Kidney (tissue), 14 donors: ENCODE measurements around the gene ANKRD13B. TPM values are rescaled to one million over a fixed set of nuclear protein-coding genes. Genes with fewer than 3 reads are reported as not detected.
A peak's percentile ranks its signal among the peaks of the same experiment; 100 is the strongest.

Experiments
- DNase-seq, 5 donors: peaks; one replicate each; pipeline ENCODE4 v3.0.0-alpha.2; 2013 to 2020
- FAIRE-seq: peaks from 2 replicates; lab custom pipeline; 2012; peaks lifted over from hg19 to GRCh38; lab: Jason Lieb, UNC
- H3K27ac ChIP-seq, 2 donors: one replicate each; pipeline ENCODE4 v1.7.0; 2013; ENCODE audit warnings: low read depth in 2 of 2, low read length in 2 of 2, inconsistent platforms in 1 of 2
- H3K27me3 ChIP-seq: one replicate; pipeline ENCODE4 v1.7.1; 2013; ENCODE audit warnings: low read length, inconsistent platforms; ENCODE audit not compliant: control insufficient read depth, insufficient read depth
- H3K36me3 ChIP-seq, 3 donors: one replicate each; pipeline versions ENCODE4 v1.7.0 to v1.7.1; 2013; ENCODE audit warnings: low read length in 3 of 3, control low read depth in 1 of 3, inconsistent platforms in 1 of 3; ENCODE audit not compliant: insufficient read depth in 3 of 3, control insufficient read depth in 2 of 3
- H3K4me1 ChIP-seq, 3 donors: one replicate each; pipeline versions ENCODE4 v1.7.0 to v1.7.1; 2013; ENCODE audit warnings: low read length in 3 of 3, inconsistent platforms in 1 of 3, low read depth in 1 of 3; ENCODE audit not compliant: control insufficient read depth in 2 of 3, insufficient read depth in 2 of 3
- H3K4me3 ChIP-seq, 3 donors: one replicate each; pipeline versions ENCODE4 v1.7.0 to v1.8.1; 2013; ENCODE audit warnings: low read length in 3 of 3, control low read depth in 1 of 3, inconsistent platforms in 1 of 3
- H3K9ac ChIP-seq, 3 donors: one replicate each; pipeline versions ENCODE4 v1.7.0 to v1.7.1; 2013; ENCODE audit warnings: low read length in 3 of 3, control low read depth in 1 of 3, inconsistent platforms in 1 of 3
- H3K9me3 ChIP-seq, 3 donors: one replicate each; pipeline versions ENCODE4 v1.7.0 to v1.7.1; 2013; ENCODE audit warnings: low read length in 3 of 3, control low read depth in 1 of 3, inconsistent platforms in 1 of 3; ENCODE audit not compliant: control insufficient read depth in 2 of 3, insufficient read depth in 1 of 3
- CTCF ChIP-seq: IDR thresholded peaks from 3 replicates; pipeline ENCODE4 v1.5.1; 2012; ENCODE audit warnings: mild to moderate bottlenecking, moderate library complexity, borderline replicate concordance; ENCODE audit not compliant: insufficient read depth; ENCODE audit errors: extremely low read depth
- intact Hi-C: fragments of 100-400 bp; cut with DNase I; formaldehyde crosslinking; loops from one replicate; pipeline ENCODE4 v1.11.1; 2022
- polyA plus RNA-seq: library from polyadenylated mRNA; stranded (reverse); fragments of 350-450 nt; fragmentation: Illumina TruSeq; extraction: RNeasy Lipid Tissue Mini Kit (QIAGEN cat#74804); gene quantifications from one replicate; pipeline ENCODE4 v1.2.3, GENCODE V29; 2014; ENCODE audit warnings: low read depth, low replicate concordance; ENCODE audit not compliant: insufficient read depth
- total RNA-seq: library from RNA; stranded (reverse); fragmentation: NEBNext Ultra II Directional; extraction: Animal tissue kit (Norgen Biotek cat#: 25700); gene quantifications from one replicate; pipeline ENCODE4 v1.2.1, GENCODE V29; 2021
- donor health status: control.
- donor health status: control.
- donor health status: control.
- donor health status: control.
- donor health status: control.
- donor health status: DM: yes; HTN: yes; CAD: no.
- donor health status: Normal renal cell carcinoma (clear cell type).

The ANKRD13B gene
- total and polyA plus RNA-seq, 2 donors from 2014 or later, result 2.8 to 3.3 TPM

- Histone ChIP-seq H3K4me1 (peaks cover 0 to 32% (median 14%) of the 10 kb centered on the region in 3 donors), H3K27ac (no peak overlapping the region), H3K4me3 (no peak overlapping the region), H3K9me3 (no peaks in the 10 kb centered on the region), H3K36me3 (no peaks in the 10 kb centered on the region), H3K27me3 (peaks cover 22% of the 10 kb centered on the region), H3K9ac (no peak overlapping the region)
- DNase-seq (peak in 2 of 5 donors; percentile 19 to 56), FAIRE-seq (no peak)
- TF ChIP-seq CTCF, result no peak
- intact Hi-C loops, result no loop called here
Measured at GRCh38 chr17:29620271-29620670, 27.3 kb downstream of the ANKRD13B start.

- Histone ChIP-seq H3K36me3 (no peaks in the 10 kb centered on the region), H3K4me3 (no peak overlapping the region), H3K9ac (no peak overlapping the region), H3K27ac (no peak overlapping the region), H3K27me3 (peaks cover 22% of the 10 kb centered on the region), H3K4me1 (peaks cover 0 to 30% (median 13%) of the 10 kb centered on the region in 3 donors), H3K9me3 (no peaks in the 10 kb centered on the region)
- intact Hi-C loops, result no loop called here
- no peak for TF ChIP-seq CTCF
- no peak for DNase-seq
- no peak for FAIRE-seq
Measured at GRCh38 chr17:29620779-29621500, 28.0 kb downstream of the ANKRD13B start.

- no peak overlapping the region for H3K9ac ChIP-seq
- H3K27ac ChIP-seq, result no peak overlapping the region
- H3K27me3 ChIP-seq, result peaks cover 14% of the 10 kb centered on the region
- DNase-seq, result peak in 1 of 5 donors; percentile 12
- no peaks in the 10 kb centered on the region for H3K36me3 ChIP-seq
- peaks cover 0 to 21% (median 5%) of the 10 kb centered on the region in 3 donors for H3K4me1 ChIP-seq
- no peak overlapping the region for H3K4me3 ChIP-seq
- H3K9me3 ChIP-seq, result no peaks in the 10 kb centered on the region
- TF ChIP-seq CTCF, result no peak
- FAIRE-seq, result no peak
- intact Hi-C loops, result no loop called here
Measured at GRCh38 chr17:29621751-29622194, 28.8 kb downstream of the ANKRD13B start.
